Mammary epithelial cell (primary cell): Measurements from ENCODE around the gene TMA7.

ENCODE experiments used
- EZH2 ChIP-seq: IDR thresholded peaks from 2 replicates; pipeline ENCODE4 v1.6.1; 2012; ENCODE audit warnings: low read length, inconsistent platforms, borderline replicate concordance
- TF ChIP-seq, protein P1 (sequence below), 2 donors: IDR thresholded peaks in 1 of 2; conservative IDR thresholded peaks in 1 of 2; 2 replicates each; pipeline ENCODE4 v1.5.1; 2011 to 2012; ENCODE audit warnings: inconsistent platforms in 2 of 2, low read length in 2 of 2, mild to moderate bottlenecking in 2 of 2, control low read depth in 1 of 2, low read depth in 1 of 2; ENCODE audit not compliant: insufficient read depth in 1 of 2; ENCODE audit errors: extremely low read depth in 1 of 2

DNA sequence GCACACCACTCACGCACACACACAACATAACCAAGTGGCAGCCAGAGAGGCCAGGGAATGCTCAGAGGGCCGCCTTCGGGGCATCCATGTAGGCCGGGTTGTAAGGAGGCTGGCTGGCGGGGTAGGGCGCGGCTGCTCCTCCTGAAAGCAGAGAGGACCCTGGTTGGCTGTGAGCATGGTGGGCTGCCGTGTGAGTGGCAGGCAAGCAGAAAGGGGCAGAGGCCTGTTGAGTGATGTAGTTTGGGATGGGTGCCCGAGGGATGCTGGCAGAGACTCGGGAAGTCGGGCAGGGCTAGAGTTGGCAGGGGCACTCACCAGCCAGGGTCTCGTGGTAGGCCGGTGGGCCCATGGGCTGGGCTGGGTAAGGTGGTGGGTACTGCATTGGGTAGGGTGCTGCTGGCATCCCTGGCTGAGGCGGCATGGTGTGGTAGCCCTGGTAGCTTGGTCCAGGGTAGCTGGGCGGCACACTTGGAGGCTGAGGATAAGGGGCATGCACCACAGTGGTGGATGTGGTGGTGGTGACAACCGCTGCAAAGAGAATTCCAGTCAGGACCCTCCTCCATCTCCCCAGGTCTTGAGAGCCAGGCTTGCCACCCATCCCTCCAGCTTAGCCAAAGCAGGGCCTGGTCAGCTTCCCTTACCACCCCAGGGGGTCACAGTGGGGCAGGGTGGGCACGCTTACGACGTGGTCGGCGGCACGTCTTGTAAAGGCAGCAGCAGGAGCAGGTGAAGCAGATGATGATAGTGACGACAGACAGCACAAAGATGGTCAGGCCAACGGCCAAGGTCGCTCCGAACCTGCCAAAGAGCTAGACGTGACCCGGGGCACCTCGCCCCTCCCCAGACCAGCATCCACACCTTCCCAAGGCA, 29.2 kb downstream of the TMA7 start:
- TF ChIP-seq, protein P1, sequence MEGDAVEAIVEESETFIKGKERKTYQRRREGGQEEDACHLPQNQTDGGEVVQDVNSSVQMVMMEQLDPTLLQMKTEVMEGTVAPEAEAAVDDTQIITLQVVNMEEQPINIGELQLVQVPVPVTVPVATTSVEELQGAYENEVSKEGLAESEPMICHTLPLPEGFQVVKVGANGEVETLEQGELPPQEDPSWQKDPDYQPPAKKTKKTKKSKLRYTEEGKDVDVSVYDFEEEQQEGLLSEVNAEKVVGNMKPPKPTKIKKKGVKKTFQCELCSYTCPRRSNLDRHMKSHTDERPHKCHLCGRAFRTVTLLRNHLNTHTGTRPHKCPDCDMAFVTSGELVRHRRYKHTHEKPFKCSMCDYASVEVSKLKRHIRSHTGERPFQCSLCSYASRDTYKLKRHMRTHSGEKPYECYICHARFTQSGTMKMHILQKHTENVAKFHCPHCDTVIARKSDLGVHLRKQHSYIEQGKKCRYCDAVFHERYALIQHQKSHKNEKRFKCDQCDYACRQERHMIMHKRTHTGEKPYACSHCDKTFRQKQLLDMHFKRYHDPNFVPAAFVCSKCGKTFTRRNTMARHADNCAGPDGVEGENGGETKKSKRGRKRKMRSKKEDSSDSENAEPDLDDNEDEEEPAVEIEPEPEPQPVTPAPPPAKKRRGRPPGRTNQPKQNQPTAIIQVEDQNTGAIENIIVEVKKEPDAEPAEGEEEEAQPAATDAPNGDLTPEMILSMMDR (conservative IDR thresholded peaks at IDR 0.05 in 1 of 2, IDR thresholded peaks at IDR 0.05 in 1 of 2; ENCODE audit: extremely low read depth in 1 of 2, insufficient read depth in 1 of 2, low read depth in 1 of 2, low read length in 2 of 2): no peak
- no peak for TF ChIP-seq EZH2
